Left ventricle myocardium inferior (tissue), 1 donor: ENCODE results near the gene AARS2. TPM values are rescaled to one million over a fixed set of nuclear protein-coding genes. Genes with fewer than 3 reads are reported as not detected.
"Not testable (repeated sequence)": the region's sequence is repeated elsewhere in the genome, so short reads cannot be mapped to it uniquely, and the experiment has no call there.

ENCODE experiments used
- DNase-seq: peaks from one replicate; pipeline ENCODE4 v3.0.0-alpha.2; 2020
- H3K27ac ChIP-seq: fragments of 200-600 bp; replicated peaks from 2 replicates; pipeline ENCODE4 v1.8.0; 2021
- H3K27me3 ChIP-seq: fragments of 200-600 bp; 2 replicates; pipeline ENCODE4 v1.8.0; 2021; ENCODE audit warnings: low read depth
- H3K36me3 ChIP-seq: fragments of 200-600 bp; 2 replicates; pipeline ENCODE4 v1.8.0; 2021
- H3K4me1 ChIP-seq: fragments of 200-600 bp; 2 replicates; pipeline ENCODE4 v1.8.0; 2021
- H3K4me3 ChIP-seq: fragments of 200-600 bp; 2 replicates; pipeline ENCODE4 v1.8.0; 2021; ENCODE audit warnings: mild to moderate bottlenecking, moderate library complexity
- H3K9me3 ChIP-seq: fragments of 200-600 bp; replicated peaks from 2 replicates; pipeline ENCODE4 v1.8.0; 2021
- CTCF ChIP-seq: fragments of 200-600 bp; IDR thresholded peaks from 2 replicates; pipeline ENCODE4 v1.8.0; 2021; ENCODE audit warnings: antibody characterized with exemption, mild to moderate bottlenecking, borderline replicate concordance
- intact Hi-C: fragments of 100-400 bp; cut with micrococcal nuclease; formaldehyde crosslinking; loops from one replicate; pipeline ENCODE4 v1.11.0; 2022
- total RNA-seq: library from RNA; stranded (reverse); fragmentation: NEBNext Ultra II Directional; extraction: Animal tissue kit (Norgen Biotek cat#: 25700); gene quantifications from one replicate; pipeline ENCODE4 v1.2.1, GENCODE V29; 2021
- donor health status: DM: no; HTN: yes; CAD: no; lungs with severe emphysema.

The AARS2 gene
- total RNA-seq, 1 donor from 2014 or later, result 10.6 TPM

- H3K4me1 ChIP-seq, result peaks cover 18% of the 10 kb centered on the region
- intact Hi-C loops, result no loop called here
- H3K36me3 ChIP-seq, result peaks cover 13% of the 10 kb centered on the region
- no peak overlapping the region for H3K4me3 ChIP-seq
- H3K27me3 ChIP-seq, result peaks cover 32% of the 10 kb centered on the region
- H3K9me3 ChIP-seq, result no peaks in the 10 kb centered on the region
- H3K27ac ChIP-seq, result no peak overlapping the region
- DNase-seq, result no peak
- TF ChIP-seq CTCF, result no peak
Observed at GRCh38 chr6:44315516-44315915, 2.4 kb upstream of the AARS2 start.

GRCh38 chr6:44314657-44315056, 1.5 kb upstream of the AARS2 start:
- Histone ChIP-seq H3K4me1 (peaks cover 25% of the 10 kb centered on the region), H3K27me3 (peaks cover 24% of the 10 kb centered on the region), H3K36me3 (peaks cover 22% of the 10 kb centered on the region)
- H3K9me3 ChIP-seq, H3K4me3 ChIP-seq, DNase-seq, H3K27ac ChIP-seq, intact Hi-C loops: not testable (repeated sequence)

DNA sequence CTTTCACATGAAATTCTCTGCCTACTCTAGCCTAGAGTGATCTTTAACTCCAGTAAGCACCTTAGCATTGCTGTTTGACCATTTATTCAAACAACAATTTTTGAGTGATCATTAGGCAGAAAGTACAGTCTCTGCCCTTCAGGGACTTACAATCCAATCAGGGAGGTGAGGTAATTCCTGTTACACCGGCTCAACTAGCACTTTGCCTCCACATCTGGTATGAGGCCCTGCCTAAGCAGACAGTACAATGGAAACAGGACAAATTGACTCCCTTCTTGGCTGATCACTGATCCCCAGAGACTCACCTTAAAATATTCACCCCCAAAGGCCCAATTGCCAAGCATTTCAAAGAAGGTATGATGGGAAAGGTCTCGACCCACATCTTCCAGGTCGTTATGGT, 1.4 kb downstream of the AARS2 start:
- Histone ChIP-seq H3K36me3 (peaks cover 49% of the 10 kb centered on the region), H3K4me3 (no peak overlapping the region)

DNA sequence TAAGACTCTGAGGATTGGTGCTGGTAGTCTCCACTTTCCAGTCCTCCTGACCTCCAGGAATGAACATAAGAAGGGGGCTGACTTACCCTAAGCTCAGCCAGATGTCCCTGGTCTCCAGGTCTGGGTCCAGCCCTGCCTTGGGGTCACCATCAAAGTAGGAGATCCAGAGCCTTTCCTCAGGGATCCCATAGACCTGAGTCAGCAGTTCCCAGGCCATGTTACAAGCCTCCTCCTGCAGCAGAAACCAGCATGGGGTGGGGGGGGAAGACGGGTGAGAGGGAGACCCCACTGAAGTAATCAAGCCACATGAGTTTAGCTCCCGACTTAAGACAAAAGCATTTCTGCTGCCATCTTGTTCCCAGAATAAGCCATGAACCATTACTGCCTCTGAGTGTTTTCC, 1.8 kb downstream of the AARS2 start:
- Histone ChIP-seq H3K36me3 (peaks cover 54% of the 10 kb centered on the region), H3K4me3 (no peak overlapping the region), H3K27ac (no peak overlapping the region), H3K9me3 (no peaks in the 10 kb centered on the region), H3K27me3 (no peaks in the 10 kb centered on the region), H3K4me1 (peaks cover 40% of the 10 kb centered on the region)
- no peak for DNase-seq
- intact Hi-C loops, result no loop called here
- TF ChIP-seq CTCF, result no peak

More for the DNA sequence above, 1.4 kb downstream of the AARS2 start:
- H3K9me3 ChIP-seq, result no peaks in the 10 kb centered on the region
- no peak for TF ChIP-seq CTCF
- H3K27me3 ChIP-seq, result no peaks in the 10 kb centered on the region
- no peak overlapping the region for H3K27ac ChIP-seq
- DNase-seq, result no peak
- H3K4me1 ChIP-seq, result peaks cover 40% of the 10 kb centered on the region
- intact Hi-C loops, result no loop called here

DNA sequence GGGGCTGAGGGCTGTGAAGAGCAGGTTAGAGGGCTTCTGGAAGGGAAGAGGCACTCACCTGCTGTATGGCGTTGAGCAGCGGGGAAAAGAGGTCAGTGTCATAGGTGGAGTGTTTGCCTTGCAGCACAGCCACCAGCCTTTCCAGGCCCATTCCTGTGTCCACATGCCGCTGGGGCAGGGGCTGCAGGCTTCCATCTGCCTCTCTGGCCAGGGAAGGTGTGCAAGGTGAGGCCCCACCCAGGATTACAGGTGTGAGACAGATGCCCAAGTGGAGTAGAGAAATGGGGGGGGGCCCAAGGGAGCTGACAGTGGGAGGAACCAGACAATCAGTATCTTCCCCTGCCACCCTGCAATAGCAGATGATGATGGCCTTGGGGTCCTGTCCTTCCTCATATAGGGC, 2.9 kb downstream of the AARS2 start:
- no peak for TF ChIP-seq CTCF
- intact Hi-C loops, result no loop called here
- H3K9me3 ChIP-seq, result no peaks in the 10 kb centered on the region
- DNase-seq, result no peak
- H3K4me3 ChIP-seq, result no peak overlapping the region
- no peak overlapping the region for H3K27ac ChIP-seq
- H3K27me3 ChIP-seq, result no peaks in the 10 kb centered on the region
- H3K4me1 ChIP-seq, result peaks cover 40% of the 10 kb centered on the region
- H3K36me3 ChIP-seq, result peaks cover 64% of the 10 kb centered on the region

DNA sequence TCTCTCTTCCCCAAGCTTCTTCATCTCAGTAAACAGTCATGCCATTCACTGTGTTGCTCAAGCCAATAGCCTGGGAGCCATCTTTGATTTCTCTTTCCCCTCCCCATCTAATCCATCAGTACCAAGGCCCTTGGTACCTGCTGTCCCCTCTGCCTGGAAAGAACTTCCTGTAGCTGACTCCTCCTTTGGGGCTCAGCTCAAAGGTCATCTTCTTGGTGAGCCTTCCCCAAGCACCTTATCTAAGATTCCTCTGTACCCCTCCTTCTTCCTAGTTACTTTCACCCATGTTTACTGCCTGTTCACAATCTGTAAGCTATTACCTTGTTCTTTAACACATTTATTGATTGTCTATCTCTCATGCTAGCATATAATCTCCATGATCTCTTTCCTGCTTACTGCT, 3.5 kb downstream of the AARS2 start:
- H3K27me3 ChIP-seq, result no peaks in the 10 kb centered on the region
- intact Hi-C loops, result no loop called here
- H3K27ac ChIP-seq, result no peak overlapping the region
- peaks cover 70% of the 10 kb centered on the region for H3K36me3 ChIP-seq
- DNase-seq, result no peak
- H3K4me3 ChIP-seq, result no peak overlapping the region
- no peaks in the 10 kb centered on the region for H3K9me3 ChIP-seq
- H3K4me1 ChIP-seq, result peaks cover 40% of the 10 kb centered on the region
- TF ChIP-seq CTCF, result no peak
